DND-41 (cell line): ENCODE data around the gene HMCN2.

Source experiments
- ATAC-seq: fragments of 200-7000 bp; cut with Tn5 transposase; 3 replicates; pipeline ENCODE4 v1.9.1; 2021; ENCODE audit warnings: low read depth; ENCODE audit not compliant: insufficient read depth
- DNase-seq: peaks from one replicate; pipeline ENCODE4 v3.0.0-alpha.2; 2020
- H2AFZ ChIP-seq: 2 replicates; pipeline ENCODE4 v1.6.0; 2012; ENCODE audit warnings: low read depth, low read length
- H3K27ac ChIP-seq: 2 replicates; pipeline ENCODE4 v1.5.1; 2012; ENCODE audit warnings: low read length, inconsistent platforms
- H3K27me3 ChIP-seq: fragments of 200-600 bp; sonication (generic); 2 replicates; pipeline ENCODE4 v1.6.0; 2012; ENCODE audit warnings: low read length, mild to moderate bottlenecking, inconsistent platforms; ENCODE audit not compliant: insufficient read depth, poor library complexity
- H3K36me3 ChIP-seq: 2 replicates; pipeline ENCODE4 v1.5.1; 2012; ENCODE audit warnings: low read length, inconsistent platforms; ENCODE audit not compliant: insufficient read depth
- H3K4me1 ChIP-seq: 2 replicates; pipeline ENCODE4 v1.5.1; 2012; ENCODE audit warnings: mild to moderate bottlenecking, low read length; ENCODE audit not compliant: insufficient read depth
- H3K4me2 ChIP-seq: 2 replicates; pipeline ENCODE4 v1.6.0; 2012; ENCODE audit warnings: mild to moderate bottlenecking, moderate library complexity, low read length, inconsistent platforms; ENCODE audit not compliant: insufficient read depth
- H3K4me3 ChIP-seq, 2 experiments: fragments of 200-600 bp in 1 of 2; shearing (Covaris generic) in 1 of 2; 2 replicates each; pipeline ENCODE4 v1.5.1; 2012 to 2016; ENCODE audit warnings: inconsistent platforms in 2 of 2, low read length in 2 of 2, mild to moderate bottlenecking in 2 of 2, low read depth in 1 of 2, moderate library complexity in 1 of 2
- H3K79me2 ChIP-seq: 2 replicates; pipeline ENCODE4 v1.6.0; 2012; ENCODE audit warnings: low read length, inconsistent platforms; ENCODE audit not compliant: insufficient read depth
- H3K9ac ChIP-seq: 2 replicates; pipeline ENCODE4 v1.6.0; 2012; ENCODE audit warnings: low read depth, mild to moderate bottlenecking, inconsistent platforms, low read length, moderate library complexity
- H3K9me3 ChIP-seq: 2 replicates; pipeline ENCODE4 v1.5.1; 2012; ENCODE audit warnings: low read length, moderate library complexity, mild to moderate bottlenecking, inconsistent platforms; ENCODE audit not compliant: insufficient read depth, severe bottlenecking
- H4K20me1 ChIP-seq: 2 replicates; pipeline ENCODE4 v1.6.0; 2012; ENCODE audit warnings: low read length; ENCODE audit not compliant: insufficient read depth
- EZH2 ChIP-seq: IDR thresholded peaks from 3 replicates; pipeline ENCODE4 v1.6.1; 2012; ENCODE audit warnings: borderline replicate concordance, low read depth, mild to moderate bottlenecking, moderate library complexity, low read length, inconsistent platforms; ENCODE audit not compliant: severe bottlenecking
- TF ChIP-seq, protein P1 (sequence below): IDR thresholded peaks from 2 replicates; pipeline ENCODE4 v1.5.1; 2012; ENCODE audit warnings: borderline replicate concordance, low read length, moderate library complexity, mild to moderate bottlenecking; ENCODE audit not compliant: poor library complexity, severe bottlenecking; ENCODE audit errors: extremely low read depth

Gene HMCN2

DNA sequence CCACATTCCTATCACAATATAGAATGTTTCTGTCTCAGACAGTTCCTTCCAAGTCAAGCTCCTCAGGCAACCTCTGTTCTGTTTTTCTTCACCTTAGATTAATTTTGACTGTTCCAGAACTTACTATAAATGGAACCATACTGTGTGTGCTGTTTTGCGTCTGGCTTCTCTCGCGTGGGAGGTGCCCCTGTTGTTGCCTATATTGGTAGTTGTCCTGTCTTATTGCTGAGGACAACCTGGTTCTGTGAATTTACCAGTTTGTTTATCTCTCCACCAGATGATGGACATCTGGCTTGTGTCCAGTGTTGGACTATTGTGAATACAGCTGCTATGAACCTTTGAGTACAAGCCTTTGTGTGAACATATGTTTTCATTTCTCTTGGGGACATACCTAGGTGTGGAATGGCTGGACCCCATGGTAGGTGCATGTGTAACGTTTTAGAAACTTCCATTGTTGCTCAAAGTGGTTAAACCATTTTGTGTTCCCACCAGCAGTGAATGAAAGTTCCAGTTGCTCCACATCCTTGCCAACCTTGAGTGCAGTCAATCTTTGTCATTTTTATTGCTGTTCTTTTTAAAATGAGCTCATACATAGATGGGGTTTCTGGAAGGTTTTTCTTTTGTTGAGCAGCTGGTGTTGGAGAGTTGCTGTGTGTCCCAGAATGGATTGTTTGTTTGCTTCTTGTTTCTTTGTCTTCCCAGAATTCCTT lies 18.1 kb downstream of the HMCN2 start:
- no peak for TF ChIP-seq EZH2
- TF ChIP-seq, protein P1, sequence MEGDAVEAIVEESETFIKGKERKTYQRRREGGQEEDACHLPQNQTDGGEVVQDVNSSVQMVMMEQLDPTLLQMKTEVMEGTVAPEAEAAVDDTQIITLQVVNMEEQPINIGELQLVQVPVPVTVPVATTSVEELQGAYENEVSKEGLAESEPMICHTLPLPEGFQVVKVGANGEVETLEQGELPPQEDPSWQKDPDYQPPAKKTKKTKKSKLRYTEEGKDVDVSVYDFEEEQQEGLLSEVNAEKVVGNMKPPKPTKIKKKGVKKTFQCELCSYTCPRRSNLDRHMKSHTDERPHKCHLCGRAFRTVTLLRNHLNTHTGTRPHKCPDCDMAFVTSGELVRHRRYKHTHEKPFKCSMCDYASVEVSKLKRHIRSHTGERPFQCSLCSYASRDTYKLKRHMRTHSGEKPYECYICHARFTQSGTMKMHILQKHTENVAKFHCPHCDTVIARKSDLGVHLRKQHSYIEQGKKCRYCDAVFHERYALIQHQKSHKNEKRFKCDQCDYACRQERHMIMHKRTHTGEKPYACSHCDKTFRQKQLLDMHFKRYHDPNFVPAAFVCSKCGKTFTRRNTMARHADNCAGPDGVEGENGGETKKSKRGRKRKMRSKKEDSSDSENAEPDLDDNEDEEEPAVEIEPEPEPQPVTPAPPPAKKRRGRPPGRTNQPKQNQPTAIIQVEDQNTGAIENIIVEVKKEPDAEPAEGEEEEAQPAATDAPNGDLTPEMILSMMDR, result no peak
- H3K27ac ChIP-seq, result no peak overlapping the region
- no peaks in the 10 kb centered on the region for H3K9me3 ChIP-seq
- H3K36me3 ChIP-seq, result no peaks in the 10 kb centered on the region
- no peaks in the 10 kb centered on the region for H4K20me1 ChIP-seq
- DNase-seq (no peak), ATAC-seq (no peak)
- no peak overlapping the region for H3K4me3 ChIP-seq
- H3K27me3 ChIP-seq, result no peaks in the 10 kb centered on the region
- no peak overlapping the region for H3K4me2 ChIP-seq
- H2AFZ ChIP-seq, result no peak overlapping the region
- H3K4me1 ChIP-seq, result no peaks in the 10 kb centered on the region
- no peaks in the 10 kb centered on the region for H3K79me2 ChIP-seq
- H3K9ac ChIP-seq, result no peak overlapping the region

DNA sequence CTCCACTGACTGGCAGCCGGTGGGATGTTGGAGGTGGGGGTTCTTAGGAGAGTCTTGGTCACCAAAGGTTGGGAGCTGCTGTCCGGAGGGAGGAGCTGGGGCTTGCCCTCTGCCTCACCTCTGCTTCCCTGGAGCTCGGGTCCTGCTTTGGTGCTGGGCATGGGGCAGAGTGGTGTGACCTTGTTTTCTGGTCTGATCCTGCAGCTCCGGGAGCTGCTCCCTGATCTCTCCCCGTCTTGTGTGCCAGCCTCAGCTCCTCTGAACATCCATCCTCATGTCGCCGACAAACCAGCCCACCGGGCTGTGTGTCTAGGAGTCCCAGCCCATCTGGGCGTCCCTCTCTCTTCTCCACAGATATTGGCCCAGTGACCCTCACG lies 18.7 kb downstream of the HMCN2 start:
- no peaks in the 10 kb centered on the region for H4K20me1 ChIP-seq
- H3K4me3 ChIP-seq, result no peak overlapping the region
- H3K79me2 ChIP-seq, result no peaks in the 10 kb centered on the region
- no peak overlapping the region for H2AFZ ChIP-seq
- DNase-seq (no peak), ATAC-seq (no peak)
- H3K4me2 ChIP-seq, result no peak overlapping the region
- H3K27me3 ChIP-seq, result no peaks in the 10 kb centered on the region
- no peak overlapping the region for H3K9ac ChIP-seq
- TF ChIP-seq, protein P1, result no peak
- no peak for TF ChIP-seq EZH2
- no peaks in the 10 kb centered on the region for H3K36me3 ChIP-seq
- H3K4me1 ChIP-seq, result no peaks in the 10 kb centered on the region
- no peaks in the 10 kb centered on the region for H3K9me3 ChIP-seq
- no peak overlapping the region for H3K27ac ChIP-seq

DNA sequence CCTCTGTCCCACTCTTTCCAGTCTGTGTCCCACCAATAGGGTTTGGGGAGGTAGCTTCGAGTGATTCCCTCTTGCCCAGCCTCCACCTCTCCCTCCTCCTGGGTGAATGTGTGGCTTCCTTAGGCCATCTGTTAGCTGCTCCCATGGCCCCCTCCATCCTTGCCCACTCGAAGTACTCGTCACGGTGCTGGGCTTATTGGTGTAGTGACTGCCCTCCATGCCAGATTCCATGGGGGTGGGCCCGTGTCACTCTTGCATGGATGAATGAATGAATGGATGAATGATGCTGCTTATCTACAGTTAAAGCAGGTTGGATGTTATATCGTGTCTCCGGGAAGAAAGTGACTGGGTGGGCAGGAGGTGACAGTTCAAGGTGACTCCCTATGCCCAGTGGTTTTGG lies 19.1 kb downstream of the HMCN2 start:
- Histone ChIP-seq H2AFZ (no peak overlapping the region), H3K79me2 (no peaks in the 10 kb centered on the region), H3K27me3 (no peaks in the 10 kb centered on the region), H4K20me1 (no peaks in the 10 kb centered on the region), H3K4me3 (no peak overlapping the region), H3K4me1 (no peaks in the 10 kb centered on the region), H3K36me3 (no peaks in the 10 kb centered on the region), H3K27ac (no peak overlapping the region), H3K9ac (no peak overlapping the region), H3K4me2 (no peak overlapping the region), H3K9me3 (no peaks in the 10 kb centered on the region)
- TF ChIP-seq EZH2, result no peak
- TF ChIP-seq, protein P1, result no peak
- no peak for DNase-seq
- no peak for ATAC-seq

DNA sequence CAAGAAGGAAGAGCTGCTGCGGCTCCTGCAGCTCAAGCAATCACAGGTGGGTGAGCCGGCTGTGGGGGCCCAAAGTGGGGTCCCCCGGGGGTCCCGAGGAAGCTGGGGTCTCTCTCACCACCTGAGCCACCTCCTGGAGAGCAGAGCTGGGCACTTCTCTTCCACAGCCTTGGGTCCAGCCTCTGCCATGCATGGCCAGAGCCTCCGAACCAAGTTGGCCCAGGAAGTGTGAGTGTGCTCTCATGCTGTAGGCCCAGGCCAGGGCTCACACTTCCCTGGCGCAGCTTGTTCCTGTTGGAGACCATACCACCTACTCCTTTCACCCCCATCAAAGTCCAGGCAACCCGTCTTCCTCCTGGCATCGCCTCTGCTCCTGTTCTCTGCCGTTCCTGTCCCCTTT lies 19.7 kb downstream of the HMCN2 start:
- Histone ChIP-seq H3K27me3 (no peaks in the 10 kb centered on the region), H3K79me2 (no peaks in the 10 kb centered on the region), H3K4me3 (no peak overlapping the region), H3K4me1 (no peaks in the 10 kb centered on the region), H4K20me1 (no peaks in the 10 kb centered on the region), H2AFZ (no peak overlapping the region), H3K36me3 (no peaks in the 10 kb centered on the region), H3K9ac (no peak overlapping the region), H3K9me3 (no peaks in the 10 kb centered on the region), H3K4me2 (no peak overlapping the region), H3K27ac (no peak overlapping the region)
- ATAC-seq (no peak), DNase-seq (no peak)
- TF ChIP-seq, protein P1, result no peak
- TF ChIP-seq EZH2, result no peak
